K562 (cell line): ENCODE results near the gene ABHD8. TPM values are rescaled to one million over a fixed set of nuclear protein-coding genes. Genes with fewer than 3 reads are reported as not detected.

Source experiments
- BRD4 ChIP-seq: fragments of 200-600 bp; sonication (generic); IDR thresholded peaks from 2 replicates; pipeline ENCODE4 v1.6.1; 2017; ENCODE audit warnings: inconsistent platforms
- CHD2 ChIP-seq: IDR thresholded peaks from 2 replicates; pipeline ENCODE4 v1.6.1; 2011; ENCODE audit warnings: low read depth, low read length
- NUFIP1 ChIP-seq: fragments of 450-650 bp; IDR thresholded peaks from 2 replicates; pipeline ENCODE4 v1.6.1; 2018; ENCODE audit not compliant: partially characterized antibody
- PRMT5 ChIP-seq: sonication (generic); formaldehyde crosslinking; IDR thresholded peaks from 2 replicates; pipeline ENCODE4 v1.5.0; 2020; ENCODE audit warnings: missing genetic modification reagents
- PRPF4 ChIP-seq: fragments of 200-400 bp; formaldehyde crosslinking; IDR thresholded peaks from one replicate; pipeline ENCODE4 v1.6.1; 2017; ENCODE audit warnings: low read length, low read depth, mild to moderate bottlenecking; ENCODE audit not compliant: insufficient read depth, poor library complexity, severe bottlenecking
- RCOR1 ChIP-seq, 2 experiments: IDR thresholded peaks; 2 replicates each; pipeline ENCODE4 v1.6.1; 2012; ENCODE audit warnings: low read depth in 2 of 2, low read length in 2 of 2, borderline replicate concordance in 1 of 2, improper control_type of control experiment in 1 of 2
- THAP12 ChIP-seq: fragments of 250-450 bp; sonication (Bioruptor Pico); IDR thresholded peaks from 2 replicates; pipeline ENCODE4 v1.9.0; 2021; ENCODE audit warnings: mild to moderate bottlenecking, inconsistent platforms
- WHSC1 ChIP-seq: IDR thresholded peaks from one replicate; pipeline ENCODE4 v1.6.1; 2012; ENCODE audit warnings: low read length, control low read depth, inconsistent platforms
- ZNF75A ChIP-seq: fragments of 450-650 bp; formaldehyde crosslinking; IDR thresholded peaks from 2 replicates; pipeline ENCODE4 v1.4.0; 2020; ENCODE audit warnings: mild to moderate bottlenecking
- ZSCAN32 ChIP-seq: fragments of 450-650 bp; formaldehyde crosslinking; IDR thresholded peaks from 2 replicates; pipeline ENCODE4 v1.4.0; 2020; ENCODE audit warnings: mild to moderate bottlenecking, moderate library complexity
- polyA plus RNA-seq, 8 experiments: library from polyadenylated mRNA; depleted of rRNA in 4 of 8; stranded (reverse) in 5 of 8; unstranded in 3 of 8; fragments of >200 nt; fragmentation: Nextera tagmentation in 2 of 8; fragmentation: Illumina TruSeq in 1 of 8; extraction: Ambion mirVana in 2 of 8; extraction: Trizol in 1 of 8; gene quantifications; 2 replicates each; pipeline versions ENCODE4 v1.2.1 to v1.2.3, GENCODE V29; 2011 to 2014; ENCODE audit warnings: inconsistent platforms in 1 of 8, missing spikeins in 1 of 8
- total RNA-seq, 7 experiments: library from RNA; depleted of rRNA in 6 of 7; stranded (reverse); fragments of >200 nt in 6 of 7; fragmentation: Illumina TruSeq in 2 of 7; extraction: Trizol in 2 of 7; gene quantifications; 2 replicates each; pipeline versions ENCODE4 v1.2.1 to v1.2.3, GENCODE V29; 2011 to 2021; ENCODE audit warnings: low replicate concordance in 1 of 7
- TF ChIP-seq, protein P1 (sequence below): fragments of 450-650 bp; IDR thresholded peaks from 2 replicates; pipeline ENCODE4 v1.6.1; 2016; ENCODE audit warnings: mild to moderate bottlenecking
- TF ChIP-seq, protein P2 (sequence below): IDR thresholded peaks from 2 replicates; pipeline ENCODE4 v1.6.1; 2016; ENCODE audit warnings: missing genetic modification characterization, missing compliant biosample characterization

ABHD8 gene
- total and polyA plus RNA-seq, 9 of the 15 experiments (the other 6 are each of a cell fraction or from before 2014, with no cell fraction given): 0.04 to 6.6 (median 2.0) TPM; not detected in 1

DNA sequence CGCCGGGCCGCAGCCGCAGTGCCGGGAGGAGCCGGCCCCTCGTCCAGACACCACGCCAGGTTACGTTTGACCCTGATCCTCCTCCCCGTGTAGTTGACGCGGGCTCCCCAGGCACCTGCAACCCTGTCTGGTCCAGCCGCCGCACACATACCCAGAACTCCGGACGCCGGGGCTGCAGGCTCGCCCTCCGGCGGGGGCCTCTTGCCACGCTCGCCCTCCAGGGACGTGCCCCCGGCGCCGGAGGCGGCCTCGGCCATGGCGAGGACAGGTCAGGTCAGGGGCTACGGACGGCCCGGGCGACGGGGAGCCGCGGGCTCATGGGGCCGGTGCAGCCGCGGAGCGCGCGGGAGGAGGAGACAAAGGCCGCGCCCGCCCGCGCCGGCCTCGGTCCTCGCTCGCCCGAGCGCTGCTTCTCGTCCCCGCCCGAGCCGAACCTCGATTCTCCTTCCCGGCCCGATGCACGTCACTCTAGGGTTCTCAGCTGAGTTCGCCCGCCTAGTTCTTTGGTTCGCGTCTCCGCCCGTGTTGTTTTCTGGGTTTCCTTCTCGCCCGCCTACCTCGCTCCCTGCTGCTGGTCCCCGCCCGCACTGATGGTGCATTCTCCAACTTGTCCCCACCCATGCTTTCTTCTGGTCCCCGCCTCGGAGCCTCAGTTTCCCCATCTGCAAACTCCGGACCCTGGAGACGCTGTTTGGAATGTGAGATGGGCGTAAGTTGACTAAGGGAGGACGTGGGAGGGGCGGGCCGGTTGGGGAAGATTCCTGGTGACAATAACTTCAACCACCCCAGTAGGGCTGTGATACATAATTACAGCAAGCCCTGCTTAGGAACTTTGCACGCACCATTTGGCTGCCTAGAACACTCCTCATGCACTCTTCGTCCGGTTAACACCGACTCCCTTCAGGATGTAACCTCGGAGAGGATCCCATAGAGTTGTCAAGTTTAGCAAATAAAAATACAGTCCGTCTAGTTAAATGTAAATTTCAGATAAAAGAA, 31.5 kb upstream of the ABHD8 start, which contains the start of gene ANO8 (continued):
- TF ChIP-seq, protein P1, sequence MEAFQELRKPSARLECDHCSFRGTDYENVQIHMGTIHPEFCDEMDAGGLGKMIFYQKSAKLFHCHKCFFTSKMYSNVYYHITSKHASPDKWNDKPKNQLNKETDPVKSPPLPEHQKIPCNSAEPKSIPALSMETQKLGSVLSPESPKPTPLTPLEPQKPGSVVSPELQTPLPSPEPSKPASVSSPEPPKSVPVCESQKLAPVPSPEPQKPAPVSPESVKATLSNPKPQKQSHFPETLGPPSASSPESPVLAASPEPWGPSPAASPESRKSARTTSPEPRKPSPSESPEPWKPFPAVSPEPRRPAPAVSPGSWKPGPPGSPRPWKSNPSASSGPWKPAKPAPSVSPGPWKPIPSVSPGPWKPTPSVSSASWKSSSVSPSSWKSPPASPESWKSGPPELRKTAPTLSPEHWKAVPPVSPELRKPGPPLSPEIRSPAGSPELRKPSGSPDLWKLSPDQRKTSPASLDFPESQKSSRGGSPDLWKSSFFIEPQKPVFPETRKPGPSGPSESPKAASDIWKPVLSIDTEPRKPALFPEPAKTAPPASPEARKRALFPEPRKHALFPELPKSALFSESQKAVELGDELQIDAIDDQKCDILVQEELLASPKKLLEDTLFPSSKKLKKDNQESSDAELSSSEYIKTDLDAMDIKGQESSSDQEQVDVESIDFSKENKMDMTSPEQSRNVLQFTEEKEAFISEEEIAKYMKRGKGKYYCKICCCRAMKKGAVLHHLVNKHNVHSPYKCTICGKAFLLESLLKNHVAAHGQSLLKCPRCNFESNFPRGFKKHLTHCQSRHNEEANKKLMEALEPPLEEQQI: no peak
- TF ChIP-seq, protein P2, sequence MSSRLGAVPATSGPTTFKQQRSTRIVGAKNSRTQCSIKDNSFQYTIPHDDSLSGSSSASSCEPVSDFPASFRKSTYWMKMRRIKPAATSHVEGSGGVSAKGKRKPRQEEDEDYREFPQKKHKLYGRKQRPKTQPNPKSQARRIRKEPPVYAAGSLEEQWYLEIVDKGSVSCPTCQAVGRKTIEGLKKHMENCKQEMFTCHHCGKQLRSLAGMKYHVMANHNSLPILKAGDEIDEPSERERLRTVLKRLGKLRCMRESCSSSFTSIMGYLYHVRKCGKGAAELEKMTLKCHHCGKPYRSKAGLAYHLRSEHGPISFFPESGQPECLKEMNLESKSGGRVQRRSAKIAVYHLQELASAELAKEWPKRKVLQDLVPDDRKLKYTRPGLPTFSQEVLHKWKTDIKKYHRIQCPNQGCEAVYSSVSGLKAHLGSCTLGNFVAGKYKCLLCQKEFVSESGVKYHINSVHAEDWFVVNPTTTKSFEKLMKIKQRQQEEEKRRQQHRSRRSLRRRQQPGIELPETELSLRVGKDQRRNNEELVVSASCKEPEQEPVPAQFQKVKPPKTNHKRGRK (tag): no peak
- TF ChIP-seq WHSC1: no peak
- TF ChIP-seq ZSCAN32 (CRISPR knock-in tag): no peak
- TF ChIP-seq BRD4: no peak; the same call in 1 of the 2 replicates
- peak; percentile 41 for TF ChIP-seq PRPF4
- TF ChIP-seq THAP12 (CRISPR knock-in tag): peak; percentile 93
- TF ChIP-seq NUFIP1: no peak
- TF ChIP-seq CHD2: no peak
- no peak for TF ChIP-seq ZNF75A (CRISPR knock-in tag)
- peak; percentile 82 to 96 for TF ChIP-seq RCOR1 (IDR thresholded peaks at IDR 0.05; ENCODE audit: borderline replicate concordance in 1 of 2, low read depth in 2 of 2, low read length in 2 of 2)
- TF ChIP-seq PRMT5 (CRISPR knock-in tag): peak; percentile 71; the same call in 1 of the 2 replicates
